ENCODE measurements around the gene RXFP2.

RXFP2 gene

GRCh38 chr13:31794452-31794851, 55.1 kb downstream of the RXFP2 start:
- no peak for TF ChIP-seq CTCF (conservative IDR thresholded peaks at IDR 0.05; ENCODE audit: low read depth, low read length)
- no peak for DNase-seq (ENCODE audit: low read depth)
- H3K4me3 ChIP-seq (ENCODE audit: low read length): no peak overlapping the region

- no peak overlapping the region for H3K4me3 ChIP-seq (ENCODE audit: low read length)
- no peak for DNase-seq (ENCODE audit: low read depth)
Measured at GRCh38 chr13:31797154-31797775, 57.9 kb downstream of the RXFP2 start.

GRCh38 chr13:31798189-31798588, 58.9 kb downstream of the RXFP2 start:
- TF ChIP-seq CTCF (conservative IDR thresholded peaks at IDR 0.05; ENCODE audit: low read depth, low read length): no peak
- no peak for DNase-seq (ENCODE audit: low read depth)
- no peak overlapping the region for H3K4me3 ChIP-seq (ENCODE audit: low read length)

More at GRCh38 chr13:31797154-31797775, 57.9 kb downstream of the RXFP2 start:
- peak; percentile 42 for TF ChIP-seq CTCF (conservative IDR thresholded peaks at IDR 0.05; ENCODE audit: low read depth, low read length)

GRCh38 chr13:31801088-31801487, 61.8 kb downstream of the RXFP2 start:
- DNase-seq (ENCODE audit: low read depth): no peak
- H3K4me3 ChIP-seq (ENCODE audit: low read length): no peak overlapping the region
- no peak for TF ChIP-seq CTCF (conservative IDR thresholded peaks at IDR 0.05; ENCODE audit: low read depth, low read length)

- no peak for DNase-seq (ENCODE audit: low read depth)
- no peak for TF ChIP-seq CTCF (conservative IDR thresholded peaks at IDR 0.05; ENCODE audit: low read depth, low read length)
Measured at GRCh38 chr13:31803311-31803710, 64.0 kb downstream of the RXFP2 start.

GRCh38 chr13:31805841-31806240, 66.5 kb downstream of the RXFP2 start:
- no peak for TF ChIP-seq CTCF (conservative IDR thresholded peaks at IDR 0.05; ENCODE audit: low read depth, low read length)
- DNase-seq (ENCODE audit: low read depth): no peak
- H3K4me3 ChIP-seq (ENCODE audit: low read length): no peak overlapping the region

More at GRCh38 chr13:31803311-31803710, 64.0 kb downstream of the RXFP2 start:
- H3K4me3 ChIP-seq (ENCODE audit: low read length): no peak overlapping the region

GRCh38 chr13:31807090-31807541, 67.8 kb downstream of the RXFP2 start:
- no peak for TF ChIP-seq CTCF (conservative IDR thresholded peaks at IDR 0.05; ENCODE audit: low read depth, low read length)
- DNase-seq (ENCODE audit: low read depth): no peak
- H3K4me3 ChIP-seq (ENCODE audit: low read length): no peak overlapping the region

Measured in retinal pigment epithelial cell (primary cell).